Measurements from ENCODE around the gene ALDH1A2.

ALDH1A2 gene

DNA sequence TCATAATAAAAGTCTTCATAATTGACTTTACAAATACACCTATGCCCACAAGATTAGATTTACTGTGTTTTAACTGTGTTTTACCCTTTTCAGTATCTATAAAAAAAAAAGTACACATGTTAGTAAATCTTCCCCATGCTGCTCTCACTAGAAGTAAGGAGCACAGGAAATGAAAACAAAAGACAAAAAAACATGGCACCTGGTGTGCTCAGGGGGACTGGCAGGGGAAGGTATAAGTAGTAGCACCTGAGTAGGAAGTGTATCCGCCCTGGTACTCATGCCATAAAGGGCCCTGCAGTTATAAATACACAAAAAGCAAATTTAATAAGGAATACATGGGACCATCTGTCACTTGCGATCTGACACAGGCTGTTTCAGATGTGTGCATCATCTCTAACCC, 8.9 kb upstream of the ALDH1A2 start:
- no peak overlapping the region for H3K4me3 ChIP-seq (ENCODE audit: low read length)
- DNase-seq (ENCODE audit: low read depth, low spot score), result no peak

- DNase-seq (ENCODE audit: low read depth, low spot score), result peak; percentile 60
- H3K4me3 ChIP-seq (ENCODE audit: low read length), result no peak overlapping the region
Observed at GRCh38 chr15:58070801-58071418, 5.4 kb upstream of the ALDH1A2 start.

GRCh38 chr15:58069008-58069407, 3.5 kb upstream of the ALDH1A2 start:
- DNase-seq (ENCODE audit: low read depth, low spot score), result no peak
- no peak overlapping the region for H3K4me3 ChIP-seq (ENCODE audit: low read length)

DNA sequence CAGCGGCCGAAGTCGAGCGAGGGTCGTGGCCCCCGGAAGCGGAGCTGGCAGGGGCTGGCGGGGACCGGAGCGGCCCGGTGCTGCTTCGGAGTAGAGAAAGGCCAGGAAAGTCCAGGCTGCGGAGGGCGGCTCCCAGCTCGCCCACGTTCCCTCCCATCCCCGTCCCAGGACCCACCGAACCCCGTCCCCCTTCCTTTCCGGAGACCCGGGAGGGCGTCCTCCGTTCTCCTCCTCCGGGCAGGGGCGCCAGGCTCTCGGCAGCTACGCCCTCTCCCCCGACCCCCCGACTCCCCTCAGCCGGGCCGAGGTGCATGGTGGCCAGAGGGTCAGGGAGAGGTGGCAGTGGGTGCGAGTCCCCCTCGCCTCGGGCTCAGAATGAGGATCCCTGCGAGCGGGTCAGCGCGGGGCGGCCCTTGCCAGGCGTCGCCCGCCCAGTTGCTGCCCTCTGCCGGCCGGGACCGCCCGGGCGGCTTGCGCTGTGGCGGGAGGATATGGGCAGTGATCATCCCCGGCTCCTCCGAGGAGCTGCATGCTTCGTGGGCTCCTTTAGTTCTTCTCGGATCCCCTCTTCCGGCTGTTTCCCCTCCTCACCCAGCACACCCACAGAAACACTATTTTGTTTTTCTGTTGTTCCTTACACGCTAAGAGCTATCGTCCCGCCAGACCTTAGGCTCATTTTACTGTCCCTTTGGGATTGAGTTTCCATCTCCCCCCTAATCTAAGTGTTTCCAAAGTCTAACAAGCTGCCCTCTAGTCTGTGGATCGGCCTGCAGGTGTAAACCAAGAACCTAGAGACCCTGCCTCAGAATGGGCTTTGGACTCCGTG, 744 bp upstream of the ALDH1A2 start:
- H3K4me3 ChIP-seq (ENCODE audit: low read length), result no peak overlapping the region
- DNase-seq (ENCODE audit: low read depth, low spot score), result no peak

GRCh38 chr15:58064980-58065444, 499 bp downstream of the ALDH1A2 start:
- no peak for DNase-seq (ENCODE audit: low read depth, low spot score)
- H3K4me3 ChIP-seq (ENCODE audit: low read length), result no peak overlapping the region

GRCh38 chr15:58064082-58064979, 1.2 kb downstream of the ALDH1A2 start:
- no peak overlapping the region for H3K4me3 ChIP-seq (ENCODE audit: low read length)
- no peak for DNase-seq (ENCODE audit: low read depth, low spot score)

- H3K4me3 ChIP-seq (ENCODE audit: low read length), result no peak overlapping the region
- DNase-seq (ENCODE audit: low read depth, low spot score), result no peak
Observed at GRCh38 chr15:58063614-58064013, 1.9 kb downstream of the ALDH1A2 start.

GRCh38 chr15:58062983-58063382, 2.5 kb downstream of the ALDH1A2 start:
- DNase-seq (ENCODE audit: low read depth, low spot score), result no peak
- no peak overlapping the region for H3K4me3 ChIP-seq (ENCODE audit: low read length)

GRCh38 chr15:58062175-58062574, 3.3 kb downstream of the ALDH1A2 start:
- DNase-seq (ENCODE audit: low read depth, low spot score), result no peak
- H3K4me3 ChIP-seq (ENCODE audit: low read length), result no peak overlapping the region

DNA sequence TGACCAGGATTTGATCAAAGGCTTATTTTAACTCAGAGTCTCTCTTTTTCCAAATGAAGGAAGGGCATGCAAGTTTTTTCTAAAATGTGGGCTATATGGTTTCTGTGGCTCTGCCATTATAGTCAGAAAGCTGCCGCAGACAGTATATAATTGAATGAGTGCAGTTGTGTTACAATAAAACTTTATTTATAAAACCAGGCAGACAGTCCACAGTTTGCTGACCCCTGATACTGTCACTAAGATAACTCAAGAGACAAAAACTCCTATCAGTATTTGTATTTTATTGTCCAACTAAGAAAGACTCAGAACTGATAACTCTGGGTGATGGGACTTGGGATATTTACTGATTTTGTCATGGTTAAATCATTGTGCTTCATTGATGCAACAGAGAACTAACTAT, 4.9 kb downstream of the ALDH1A2 start:
- no peak overlapping the region for H3K4me3 ChIP-seq (ENCODE audit: low read length)
- DNase-seq (ENCODE audit: low read depth, low spot score), result no peak

DNA sequence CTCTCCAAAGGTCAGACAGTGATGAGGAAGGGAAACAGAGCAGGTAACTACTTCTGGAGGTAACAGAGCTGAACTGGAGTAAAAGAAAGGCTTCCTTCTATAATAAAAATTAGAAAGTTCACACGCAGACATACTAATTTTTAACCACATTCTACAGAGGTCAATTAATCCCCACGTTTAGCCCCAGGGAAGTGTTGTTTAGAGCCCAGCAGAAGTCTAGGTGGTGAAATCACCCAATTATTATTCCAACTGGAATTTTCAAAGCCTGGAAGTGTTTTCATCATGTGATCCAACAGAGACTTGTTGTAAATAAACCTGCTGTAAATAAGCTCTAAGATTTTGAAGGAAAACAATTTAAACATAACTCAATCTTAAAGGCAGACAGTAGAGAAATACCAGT, 6.8 kb downstream of the ALDH1A2 start:
- DNase-seq (ENCODE audit: low read depth, low spot score), result no peak
- no peak overlapping the region for H3K4me3 ChIP-seq (ENCODE audit: low read length)

GRCh38 chr15:58058073-58058472, 7.4 kb downstream of the ALDH1A2 start:
- H3K4me3 ChIP-seq (ENCODE audit: low read length), result no peak overlapping the region
- no peak for DNase-seq (ENCODE audit: low read depth, low spot score)

DNA sequence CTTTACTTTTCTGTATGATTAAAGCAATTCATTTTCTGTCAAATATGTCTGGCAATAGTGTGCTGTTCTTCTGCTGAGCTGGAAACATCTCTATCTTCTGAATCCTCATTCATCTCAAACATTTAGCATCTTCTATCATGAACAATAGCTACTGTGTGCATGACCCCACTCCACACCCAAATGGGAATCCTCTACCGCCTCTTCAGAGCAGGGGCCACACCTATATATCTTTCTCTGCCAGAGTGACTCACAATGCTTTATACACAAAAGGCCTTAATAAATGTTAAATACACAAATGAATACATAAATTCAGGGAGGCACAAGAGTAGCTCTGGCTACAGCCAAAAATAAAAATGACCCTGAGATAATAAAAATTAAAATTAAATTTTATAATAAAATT, 8.0 kb downstream of the ALDH1A2 start:
- H3K4me3 ChIP-seq (ENCODE audit: low read length), result no peak overlapping the region
- no peak for DNase-seq (ENCODE audit: low read depth, low spot score)

DNA sequence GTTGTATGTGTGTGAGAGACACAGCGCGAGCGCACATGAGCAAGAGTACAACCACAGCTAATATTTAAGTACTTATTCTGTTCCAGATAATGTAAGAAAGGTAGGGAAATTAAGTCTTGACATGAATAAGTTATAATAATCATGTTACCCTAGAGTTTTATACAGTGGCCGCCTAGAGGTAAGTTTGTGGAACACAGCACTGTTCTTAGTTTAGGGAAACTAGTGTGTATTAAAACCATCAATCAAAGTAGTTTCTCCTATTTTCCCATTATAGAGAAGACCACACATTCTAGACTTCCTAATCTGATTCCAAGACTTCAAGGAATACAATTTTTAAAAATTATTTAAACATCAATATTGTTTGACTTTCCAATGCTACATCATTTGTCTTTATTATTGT, 9.5 kb downstream of the ALDH1A2 start:
- no peak for DNase-seq (ENCODE audit: low read depth, low spot score)

GRCh38 chr15:58053315-58054153, 12.0 kb downstream of the ALDH1A2 start:
- H3K4me3 ChIP-seq (ENCODE audit: low read length), result no peak overlapping the region
- no peak for DNase-seq (ENCODE audit: low read depth, low spot score)

More for the DNA sequence above, 9.5 kb downstream of the ALDH1A2 start:
- no peak overlapping the region for H3K4me3 ChIP-seq (ENCODE audit: low read length)

DNA sequence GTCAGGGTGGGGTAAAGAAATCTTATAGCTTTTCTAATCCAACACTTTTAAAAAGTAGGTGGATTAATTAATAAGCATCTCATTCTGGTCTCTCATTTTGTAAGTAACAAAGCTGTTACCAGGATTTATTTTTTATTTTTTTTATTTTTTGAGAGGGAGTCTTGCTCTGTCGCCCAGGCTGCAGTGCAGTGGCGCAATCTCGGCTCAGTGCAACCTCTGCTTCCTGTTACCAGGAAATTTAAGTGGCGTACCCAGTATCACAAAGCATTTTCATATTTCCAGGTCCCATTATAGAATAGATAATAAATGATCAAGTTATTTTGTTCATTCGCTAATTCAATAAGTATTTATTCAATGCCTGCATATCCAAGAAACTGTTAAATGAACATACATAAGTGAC, 13.2 kb downstream of the ALDH1A2 start:
- DNase-seq (ENCODE audit: low read depth, low spot score), result no peak
- H3K4me3 ChIP-seq (ENCODE audit: low read length), result no peak overlapping the region

DNA sequence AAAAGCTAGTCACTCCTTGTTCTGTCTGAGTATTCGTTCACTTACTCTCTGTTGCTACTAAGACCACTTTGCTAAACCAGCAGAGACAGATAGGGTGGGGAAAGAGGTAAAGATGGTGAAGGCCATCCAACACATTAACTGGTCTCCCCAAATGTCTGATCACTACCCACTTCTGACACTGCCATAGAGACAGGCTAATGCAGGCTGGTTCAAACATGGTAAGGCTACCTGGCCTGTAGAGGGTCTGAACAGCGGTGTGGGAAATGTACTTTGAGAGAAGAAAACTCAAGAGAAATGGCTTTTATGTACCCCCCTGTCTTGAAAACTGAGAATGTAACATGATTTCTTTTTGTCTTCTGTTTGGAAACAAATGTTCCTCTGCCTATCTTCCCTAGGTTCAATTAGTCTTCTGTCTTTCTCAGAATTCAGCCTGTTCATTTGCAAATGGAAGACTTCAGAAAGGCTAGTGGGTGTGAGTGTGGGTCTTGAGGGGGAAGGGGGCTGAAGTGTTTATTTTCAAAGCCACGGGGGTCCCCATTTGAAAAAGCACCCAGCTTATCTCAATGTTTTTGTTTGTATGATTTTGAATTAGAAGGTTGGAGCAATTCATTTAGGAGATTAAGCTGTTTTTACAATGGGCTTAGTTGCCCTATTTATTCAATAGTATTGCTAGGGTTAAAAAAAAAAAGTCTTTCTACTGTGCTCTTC, 15.8 kb downstream of the ALDH1A2 start:
- DNase-seq (ENCODE audit: low read depth, low spot score), result no peak
- H3K4me3 ChIP-seq (ENCODE audit: low read length), result no peak overlapping the region

DNA sequence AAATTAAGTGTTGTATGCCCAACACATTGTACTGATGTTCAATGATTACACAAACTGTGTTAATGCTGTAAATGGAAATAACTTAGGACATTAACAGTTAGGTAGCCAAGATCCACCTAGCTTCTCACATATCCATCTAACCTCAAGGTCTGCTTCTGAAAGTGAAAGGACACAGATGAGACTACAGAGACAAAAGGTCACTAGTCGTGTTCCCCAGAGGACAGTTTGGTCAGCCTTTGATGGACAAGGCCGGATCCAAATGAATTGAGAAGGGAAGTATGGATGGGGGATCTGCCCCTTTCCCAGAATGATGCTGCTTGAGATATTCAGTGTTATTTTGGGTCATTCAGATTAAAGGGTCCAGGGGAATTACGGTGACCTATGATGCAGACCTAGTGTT, 17.2 kb downstream of the ALDH1A2 start:
- no peak overlapping the region for H3K4me3 ChIP-seq (ENCODE audit: low read length)
- no peak for DNase-seq (ENCODE audit: low read depth, low spot score)

All from Jurkat, Clone E6-1 (cell line).